SIG-M5 treated with dmso at 0.1 percent for 504 hours (cell line): Measurements from ENCODE around the gene BRD3OS.

ENCODE experiments used
- DNase-seq: peaks from one replicate; lab custom pipeline; 2025; ENCODE audit not compliant: unreplicated experiment; lab: John Stamatoyannopoulos, UW

The BRD3OS gene

DNA sequence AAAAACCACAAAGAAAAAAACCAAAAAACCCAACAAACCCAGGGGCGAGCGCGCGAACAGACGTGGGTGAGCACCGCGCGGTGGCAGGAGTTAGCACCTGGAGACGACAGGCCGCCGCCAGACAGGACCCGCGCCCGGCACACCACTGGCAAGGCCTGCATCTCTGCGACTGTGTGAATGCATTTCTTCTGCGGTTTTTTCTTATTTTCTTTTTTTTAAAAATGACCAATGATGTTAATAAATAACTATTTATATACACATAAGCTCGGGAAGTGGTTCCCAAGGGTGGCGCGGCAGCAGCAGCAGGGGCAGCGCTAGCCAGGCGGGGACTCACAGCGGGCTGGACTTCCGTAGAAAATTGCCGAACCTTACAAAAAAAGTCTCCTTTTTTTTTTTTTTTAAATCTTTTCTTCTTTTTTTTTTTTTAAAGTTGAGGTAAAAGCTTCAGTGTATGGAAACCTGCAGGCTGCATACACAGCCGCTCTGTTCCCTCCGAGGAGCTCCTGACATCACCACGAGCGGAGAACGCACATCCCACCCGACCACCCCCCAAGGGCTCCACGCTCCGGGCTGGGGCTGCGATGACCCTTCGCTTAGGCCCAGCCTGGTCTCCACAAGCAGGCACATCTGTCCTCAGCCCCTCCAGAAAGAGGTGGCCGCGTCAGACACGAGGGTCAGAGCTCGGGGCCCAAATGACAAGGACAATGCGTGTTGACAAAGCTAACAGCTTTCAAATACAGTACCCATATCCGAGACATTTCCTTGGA is 7.4 kb downstream of the BRD3OS start:
- DNase-seq: no peak

GRCh38 chr9:134033516-134034214 is 8.4 kb downstream of the BRD3OS start:
- DNase-seq: no peak

GRCh38 chr9:134034215-134035040 is 9.1 kb downstream of the BRD3OS start:
- no peak for DNase-seq

DNA sequence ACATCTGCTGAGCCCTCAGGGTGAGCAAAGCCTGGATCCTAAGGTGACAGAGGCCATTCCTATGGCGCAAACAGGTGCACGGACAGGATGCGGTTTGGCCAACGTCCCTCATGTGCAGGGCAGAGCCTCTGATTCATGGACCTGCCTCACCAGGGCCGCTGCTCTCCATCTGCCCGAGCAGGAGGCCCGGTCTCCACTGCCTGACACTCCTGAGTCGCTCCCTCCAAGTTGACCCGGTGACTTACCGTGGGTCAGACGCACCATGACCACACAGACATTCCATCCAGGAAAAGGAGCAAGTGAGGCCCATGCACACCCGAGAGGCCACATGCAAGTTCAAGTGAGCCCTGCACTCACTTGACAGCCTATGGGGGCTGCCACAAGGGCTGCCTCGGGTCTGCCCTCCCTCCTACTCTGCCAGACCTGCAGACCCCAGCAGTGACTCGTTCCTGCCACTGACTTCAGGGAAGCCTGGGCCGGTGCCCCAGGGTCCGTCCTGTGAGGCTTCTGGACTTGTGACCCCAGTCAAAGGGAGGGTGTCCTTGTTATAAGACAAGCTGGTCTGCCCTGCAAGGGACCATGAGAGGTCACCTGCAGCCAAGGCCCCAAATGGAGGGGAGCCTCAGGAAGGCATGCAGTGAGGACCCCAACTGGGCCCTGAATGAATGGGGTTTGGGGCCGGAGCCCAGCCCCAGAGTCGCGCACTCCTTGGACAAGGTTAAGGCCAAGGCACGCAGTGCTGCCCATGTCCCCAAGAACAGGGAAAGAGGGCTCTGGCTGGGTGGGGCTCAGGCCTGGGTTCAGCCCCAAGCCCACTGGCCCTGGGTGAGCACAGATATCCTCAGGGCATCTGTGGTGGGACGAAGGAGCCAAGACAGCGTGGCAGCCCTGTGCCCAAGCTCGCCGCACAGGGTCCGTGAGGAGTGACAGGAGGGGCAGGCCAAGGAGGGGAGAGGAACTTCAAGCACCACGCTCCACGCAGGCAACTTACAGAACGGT is 10.1 kb downstream of the BRD3OS start:
- no peak for DNase-seq

- no peak for DNase-seq
These were observed 10.8 kb downstream of the BRD3OS start for GRCh38 chr9:134036130-134036529.

- DNase-seq: no peak
These were observed 12.4 kb downstream of the BRD3OS start for GRCh38 chr9:134037641-134038040.

DNA sequence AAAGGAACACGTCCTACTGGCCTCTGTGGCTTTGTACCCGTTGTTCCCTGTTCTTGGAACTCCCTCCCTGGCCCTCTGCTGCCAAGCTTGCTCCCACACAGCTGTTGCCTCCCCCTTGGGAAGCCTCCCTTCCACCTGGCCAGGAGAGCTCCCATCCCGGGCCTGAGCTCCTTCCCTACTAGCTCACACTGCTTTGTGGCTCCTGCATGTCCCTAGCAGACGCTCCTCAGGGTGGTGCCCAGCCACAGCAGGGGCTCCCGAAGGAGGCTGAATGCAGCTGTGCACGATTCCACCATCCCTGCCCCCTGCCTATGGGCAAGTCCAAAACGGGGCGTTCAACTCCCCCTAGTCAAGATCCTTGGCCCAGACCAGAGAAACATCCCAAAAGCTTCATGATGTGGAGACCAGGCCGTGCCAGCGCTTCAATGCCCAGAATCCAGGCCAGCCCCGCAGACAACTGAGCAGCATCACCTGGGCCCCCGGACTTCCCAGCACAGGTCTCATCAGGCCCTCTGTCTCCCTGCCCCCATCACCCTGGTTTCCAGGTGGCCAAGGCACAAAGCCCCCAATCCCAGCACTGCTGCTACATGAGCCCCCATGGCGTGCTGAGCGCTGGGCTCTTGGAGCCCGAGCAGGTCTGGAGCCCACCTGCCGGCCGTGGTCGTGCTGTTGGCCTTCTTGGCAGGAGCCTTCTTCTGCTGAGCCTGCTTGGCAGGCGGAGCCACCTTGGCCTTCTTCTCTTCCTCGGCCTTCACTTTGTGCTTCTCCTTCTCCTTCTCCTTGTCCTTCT is 14.3 kb downstream of the BRD3OS start:
- DNase-seq: no peak

DNA sequence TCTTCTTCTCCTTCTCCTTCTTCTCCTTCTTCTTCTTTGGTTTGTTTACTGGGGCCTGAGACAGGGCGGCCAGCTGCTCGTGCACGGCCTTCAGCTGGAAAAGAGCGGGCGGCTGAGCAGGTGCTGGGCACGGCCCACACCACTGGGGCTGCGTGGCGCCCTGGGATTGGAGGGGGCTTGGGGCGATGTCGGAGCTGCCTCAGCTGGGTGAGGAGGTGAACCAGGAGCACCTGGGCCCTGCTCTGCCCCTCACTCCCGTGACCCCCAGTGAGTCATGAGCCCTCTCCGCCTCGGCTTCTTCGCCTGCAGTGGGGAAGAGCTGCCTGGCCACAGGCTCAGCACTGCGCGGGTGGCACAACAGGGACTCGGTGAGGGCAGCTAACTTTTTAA is 14.9 kb downstream of the BRD3OS start:
- DNase-seq: no peak

GRCh38 chr9:134040781-134041648 is 15.7 kb downstream of the BRD3OS start:
- DNase-seq: no peak

- no peak for DNase-seq
These were observed 16.3 kb downstream of the BRD3OS start for GRCh38 chr9:134041649-134041962.

DNA sequence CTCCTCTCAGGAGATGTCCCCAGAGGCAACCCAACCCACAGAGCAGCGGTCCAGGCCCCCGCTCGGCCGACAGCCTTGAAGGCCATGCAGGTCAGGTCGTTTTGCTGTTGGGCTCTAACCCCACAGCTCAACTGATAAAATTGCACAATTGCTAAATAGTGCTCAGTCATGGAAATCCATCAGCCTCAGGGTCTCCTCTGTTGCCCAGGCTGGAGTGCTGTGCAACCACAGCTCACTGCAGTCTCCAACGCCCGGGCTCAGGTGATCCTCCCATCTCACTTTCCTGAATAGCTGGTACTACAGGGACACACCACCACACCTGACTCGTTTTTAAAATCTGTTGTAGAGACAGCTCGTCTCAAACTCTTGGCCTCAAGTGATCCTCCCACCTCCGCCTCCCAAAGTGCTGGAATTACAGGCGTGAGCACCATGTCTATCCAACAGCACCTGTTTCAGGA is 18.3 kb downstream of the BRD3OS start:
- DNase-seq: no peak

DNA sequence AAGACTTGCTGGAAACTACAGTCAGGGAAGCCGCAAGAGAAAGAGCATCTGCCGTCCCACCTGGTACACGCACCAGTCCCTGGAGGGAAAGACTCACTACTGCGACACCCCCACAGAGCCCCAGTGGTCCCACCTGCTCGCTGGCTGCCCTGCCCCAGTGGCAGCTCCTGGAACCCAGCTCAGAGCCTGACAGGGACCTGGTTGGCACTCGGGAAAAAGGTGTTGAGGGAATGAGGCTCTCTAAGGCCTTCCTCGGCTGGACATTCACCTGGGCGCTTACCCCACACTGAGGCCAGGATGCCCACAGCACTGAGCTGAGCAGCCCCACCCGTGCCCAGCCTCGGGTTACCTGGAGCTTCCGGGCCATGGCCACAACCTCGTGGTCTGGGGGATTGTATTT is 19.7 kb downstream of the BRD3OS start:
- DNase-seq: no peak

GRCh38 chr9:134045841-134046544 is 20.7 kb downstream of the BRD3OS start:
- no peak for DNase-seq

DNA sequence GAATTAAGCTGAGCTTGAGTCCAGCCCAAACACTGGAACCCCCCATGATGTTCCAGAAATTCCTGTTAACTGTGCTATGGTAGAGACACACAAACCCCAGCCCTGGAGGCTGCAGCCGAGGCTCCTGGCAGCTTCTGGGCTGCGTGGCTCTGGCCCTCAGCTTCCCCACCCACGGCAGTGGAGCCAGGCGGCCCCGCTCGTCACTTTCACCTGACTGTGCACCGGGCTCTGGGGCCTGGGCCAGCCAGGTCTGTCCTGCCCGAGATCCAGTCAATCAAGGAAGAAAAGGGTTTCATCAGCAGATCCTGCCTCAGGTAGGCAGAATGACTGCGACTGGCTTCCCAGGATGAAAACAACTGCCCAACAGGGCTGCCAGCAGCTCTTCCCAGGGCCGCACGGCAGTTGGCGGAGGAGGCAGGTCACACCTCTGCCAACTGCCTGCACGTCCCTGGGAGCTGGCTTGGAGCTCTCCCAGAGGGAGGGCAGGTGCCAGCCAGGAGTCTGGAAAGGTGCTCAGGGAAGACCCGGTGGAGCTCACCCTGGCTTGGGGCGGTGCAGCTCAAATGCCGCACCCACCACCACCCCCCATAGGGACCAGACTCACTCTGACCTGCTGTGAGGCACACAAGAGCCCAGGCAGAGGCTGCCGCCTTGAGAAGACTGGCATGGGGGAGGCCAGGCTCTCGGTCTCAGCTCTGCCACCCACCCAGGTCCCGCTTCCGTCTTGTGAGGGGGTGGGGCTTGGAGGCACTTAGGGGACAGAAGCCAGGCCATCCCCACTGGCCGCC is 21.8 kb downstream of the BRD3OS start:
- DNase-seq: no peak

GRCh38 chr9:134047868-134048581 is 22.7 kb downstream of the BRD3OS start:
- no peak for DNase-seq

GRCh38 chr9:134048582-134048968 is 23.3 kb downstream of the BRD3OS start:
- no peak for DNase-seq

GRCh38 chr9:134049236-134049635 is 24.0 kb downstream of the BRD3OS start:
- no peak for DNase-seq
